ENCODE results near the gene C19orf44.

The C19orf44 gene

GRCh38 chr19:16530540-16531379 is 34.6 kb downstream of the C19orf44 start:
- no peaks in the 10 kb centered on the region for H3K9me3 ChIP-seq (ENCODE audit: insufficient read depth, low read depth, low read length)
- H3K27me3 ChIP-seq (ENCODE audit: insufficient read depth, low read length, poor library complexity, severe bottlenecking): no peaks in the 10 kb centered on the region
- no peaks in the 10 kb centered on the region for H3K9me2 ChIP-seq (replicated peaks; ENCODE audit: low read depth, low read length)
- no peak overlapping the region for H2AFZ ChIP-seq (ENCODE audit: low read length)
- H3K36me3 ChIP-seq (ENCODE audit: insufficient read depth, low read length): peaks cover 97% of the 10 kb centered on the region; the same call in 1 of the 2 replicates
- H3K4me1 ChIP-seq (ENCODE audit: insufficient read depth, low read length, poor library complexity, severe bottlenecking): no peaks in the 10 kb centered on the region
- no peaks in the 10 kb centered on the region for H3F3A ChIP-seq (ENCODE audit: low read depth)
- H3K4me3 ChIP-seq (ENCODE audit: low read length, poor library complexity, severe bottlenecking): no peak overlapping the region
- no peak overlapping the region for H3K4me2 ChIP-seq (ENCODE audit: low read depth, low read length, poor library complexity, severe bottlenecking)
- H3K79me2 ChIP-seq (ENCODE audit: insufficient read depth, low read length): peaks cover 4% of the 10 kb centered on the region; the same call in 1 of the 2 replicates
- TF ChIP-seq EZH2phosphoT487 (IDR thresholded peaks at IDR 0.05; ENCODE audit: borderline replicate concordance) (no peak), CTCF (conservative IDR thresholded peaks at IDR 0.05; ENCODE audit: low read length) (no peak)
- no peak overlapping the region for H3K9ac ChIP-seq (ENCODE audit: low read depth, low read length, poor library complexity, severe bottlenecking)
- peaks cover 13% of the 10 kb centered on the region for H4K20me1 ChIP-seq (ENCODE audit: insufficient read depth, low read length, poor library complexity, severe bottlenecking)

- no peaks in the 10 kb centered on the region for H3K9me2 ChIP-seq (replicated peaks; ENCODE audit: low read depth, low read length)
- H3K4me3 ChIP-seq (ENCODE audit: low read length, poor library complexity, severe bottlenecking): no peak overlapping the region
- TF ChIP-seq EZH2phosphoT487 (IDR thresholded peaks at IDR 0.05; ENCODE audit: borderline replicate concordance): no peak
- no peak for TF ChIP-seq CTCF (conservative IDR thresholded peaks at IDR 0.05; ENCODE audit: low read length)
- no peak overlapping the region for H3K9ac ChIP-seq (ENCODE audit: low read depth, low read length, poor library complexity, severe bottlenecking)
- no peaks in the 10 kb centered on the region for H3K9me3 ChIP-seq (ENCODE audit: insufficient read depth, low read depth, low read length)
- H3K4me1 ChIP-seq (ENCODE audit: insufficient read depth, low read length, poor library complexity, severe bottlenecking): no peaks in the 10 kb centered on the region
- no peaks in the 10 kb centered on the region for H3K27me3 ChIP-seq (ENCODE audit: insufficient read depth, low read length, poor library complexity, severe bottlenecking)
- peaks cover 10% of the 10 kb centered on the region for H3K79me2 ChIP-seq (ENCODE audit: insufficient read depth, low read length)
- no peaks in the 10 kb centered on the region for H3F3A ChIP-seq (ENCODE audit: low read depth)
- H4K20me1 ChIP-seq (ENCODE audit: insufficient read depth, low read length, poor library complexity, severe bottlenecking): peaks cover 18% of the 10 kb centered on the region
- H3K36me3 ChIP-seq (ENCODE audit: insufficient read depth, low read length): peaks cover 95% of the 10 kb centered on the region; the same call in 1 of the 2 replicates
- no peak overlapping the region for H2AFZ ChIP-seq (ENCODE audit: low read length)
- no peak overlapping the region for H3K4me2 ChIP-seq (ENCODE audit: low read depth, low read length, poor library complexity, severe bottlenecking)
These were observed 35.1 kb downstream of the C19orf44 start for GRCh38 chr19:16531380-16531669.

- Histone ChIP-seq H3K9me2 (replicated peaks; ENCODE audit: low read depth, low read length) (no peaks in the 10 kb centered on the region), H3K9me3 (ENCODE audit: insufficient read depth, low read depth, low read length) (no peaks in the 10 kb centered on the region), H3K79me2 (ENCODE audit: insufficient read depth, low read length) (peaks cover 23% of the 10 kb centered on the region), H3K4me3 (ENCODE audit: low read length, poor library complexity, severe bottlenecking) (no peak overlapping the region), H3K4me1 (ENCODE audit: insufficient read depth, low read length, poor library complexity, severe bottlenecking) (peaks cover 3% of the 10 kb centered on the region), H3F3A (ENCODE audit: low read depth) (no peaks in the 10 kb centered on the region), H3K4me2 (ENCODE audit: low read depth, low read length, poor library complexity, severe bottlenecking) (no peak overlapping the region), H4K20me1 (ENCODE audit: insufficient read depth, low read length, poor library complexity, severe bottlenecking) (peaks cover 30% of the 10 kb centered on the region), H3K36me3 (ENCODE audit: insufficient read depth, low read length) (peaks cover 91% of the 10 kb centered on the region; the same call in 1 of the 2 replicates), H2AFZ (ENCODE audit: low read length) (no peak overlapping the region), H3K27me3 (ENCODE audit: insufficient read depth, low read length, poor library complexity, severe bottlenecking) (no peaks in the 10 kb centered on the region), H3K9ac (ENCODE audit: low read depth, low read length, poor library complexity, severe bottlenecking) (no peak overlapping the region)
- no peak for TF ChIP-seq EZH2phosphoT487 (IDR thresholded peaks at IDR 0.05; ENCODE audit: borderline replicate concordance)
- TF ChIP-seq CTCF (conservative IDR thresholded peaks at IDR 0.05; ENCODE audit: low read length): no peak
These were observed 36.4 kb downstream of the C19orf44 start for GRCh38 chr19:16532440-16533234.
